PFSK-1 (cell line): ENCODE data around the gene MAP3K4.

ENCODE experiments used
- POLR2AphosphoS5 ChIP-seq: IDR thresholded peaks from 2 replicates; pipeline ENCODE4 v1.6.1; 2012; ENCODE audit warnings: low read depth, mild to moderate bottlenecking, control low read depth, low read length, moderate library complexity
- TAF1 ChIP-seq: IDR thresholded peaks from 2 replicates; pipeline ENCODE4 v1.6.1; 2012; ENCODE audit warnings: low read length, control low read depth, borderline replicate concordance; ENCODE audit not compliant: insufficient read depth
- TF ChIP-seq, protein P1 (sequence below), 2 experiments: IDR thresholded peaks; 2 replicates each; pipeline versions ENCODE4 v1.6.1 to v1.8.0; 2011 to 2012; ENCODE audit warnings: low read depth in 2 of 2, low read length in 2 of 2, control low read depth in 1 of 2, inconsistent platforms in 1 of 2, mild to moderate bottlenecking in 1 of 2, moderate library complexity in 1 of 2; ENCODE audit not compliant: insufficient read depth in 1 of 2

- TF ChIP-seq POLR2AphosphoS5 (no peak), TAF1 (no peak)
- TF ChIP-seq, protein P1, sequence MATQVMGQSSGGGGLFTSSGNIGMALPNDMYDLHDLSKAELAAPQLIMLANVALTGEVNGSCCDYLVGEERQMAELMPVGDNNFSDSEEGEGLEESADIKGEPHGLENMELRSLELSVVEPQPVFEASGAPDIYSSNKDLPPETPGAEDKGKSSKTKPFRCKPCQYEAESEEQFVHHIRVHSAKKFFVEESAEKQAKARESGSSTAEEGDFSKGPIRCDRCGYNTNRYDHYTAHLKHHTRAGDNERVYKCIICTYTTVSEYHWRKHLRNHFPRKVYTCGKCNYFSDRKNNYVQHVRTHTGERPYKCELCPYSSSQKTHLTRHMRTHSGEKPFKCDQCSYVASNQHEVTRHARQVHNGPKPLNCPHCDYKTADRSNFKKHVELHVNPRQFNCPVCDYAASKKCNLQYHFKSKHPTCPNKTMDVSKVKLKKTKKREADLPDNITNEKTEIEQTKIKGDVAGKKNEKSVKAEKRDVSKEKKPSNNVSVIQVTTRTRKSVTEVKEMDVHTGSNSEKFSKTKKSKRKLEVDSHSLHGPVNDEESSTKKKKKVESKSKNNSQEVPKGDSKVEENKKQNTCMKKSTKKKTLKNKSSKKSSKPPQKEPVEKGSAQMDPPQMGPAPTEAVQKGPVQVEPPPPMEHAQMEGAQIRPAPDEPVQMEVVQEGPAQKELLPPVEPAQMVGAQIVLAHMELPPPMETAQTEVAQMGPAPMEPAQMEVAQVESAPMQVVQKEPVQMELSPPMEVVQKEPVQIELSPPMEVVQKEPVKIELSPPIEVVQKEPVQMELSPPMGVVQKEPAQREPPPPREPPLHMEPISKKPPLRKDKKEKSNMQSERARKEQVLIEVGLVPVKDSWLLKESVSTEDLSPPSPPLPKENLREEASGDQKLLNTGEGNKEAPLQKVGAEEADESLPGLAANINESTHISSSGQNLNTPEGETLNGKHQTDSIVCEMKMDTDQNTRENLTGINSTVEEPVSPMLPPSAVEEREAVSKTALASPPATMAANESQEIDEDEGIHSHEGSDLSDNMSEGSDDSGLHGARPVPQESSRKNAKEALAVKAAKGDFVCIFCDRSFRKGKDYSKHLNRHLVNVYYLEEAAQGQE (IDR thresholded peaks at IDR 0.05; ENCODE audit: insufficient read depth in 1 of 2, low read depth in 2 of 2, low read length in 2 of 2): no peak
Observed at GRCh38 chr6:161161121-161161520, 169.6 kb downstream of the MAP3K4 start.
